SK-N-MC (cell line): ENCODE measurements around the gene BHMT2.

Source experiments
- DNase-seq: peaks from one replicate; pipeline ENCODE4 v3.0.0-alpha.2; 2011; ENCODE audit warnings: low read depth, low spot score
- H3K27ac ChIP-seq: fragments of 200-600 bp; sonication (generic); 2 replicates; pipeline ENCODE4 v1.5.1; 2016; ENCODE audit warnings: mixed run types
- H3K36me3 ChIP-seq: fragments of 200-600 bp; sonication (generic); 2 replicates; pipeline ENCODE4 v1.6.1; 2017; ENCODE audit warnings: antibody characterized with exemption, low read length, mixed read lengths; ENCODE audit not compliant: insufficient read depth
- H3K4me3 ChIP-seq: fragments of 200-600 bp; sonication (generic); 2 replicates; pipeline ENCODE4 v1.5.1; 2016
- H3K9ac ChIP-seq: fragments of 200-600 bp; sonication (generic); 2 replicates; pipeline ENCODE4 v1.8.0; 2017; ENCODE audit warnings: mixed run types, mixed read lengths; ENCODE audit not compliant: insufficient read length
- H3K9me3 ChIP-seq: fragments of 200-600 bp; sonication (generic); 2 replicates; pipeline ENCODE4 v1.6.1; 2017; ENCODE audit warnings: low read depth, mild to moderate bottlenecking, antibody characterized with exemption, low read length, moderate library complexity, mixed read lengths
- EZH2 ChIP-seq: fragments of 200-600 bp; sonication (generic); IDR thresholded peaks from one replicate; pipeline ENCODE4 v1.6.1; 2017; ENCODE audit warnings: antibody characterized with exemption
- FOXP2 ChIP-seq: optimal IDR thresholded peaks from 2 replicates; pipeline ENCODE3; 2011; ENCODE audit warnings: mild to moderate bottlenecking, moderate library complexity; ENCODE audit not compliant: insufficient read depth; ENCODE audit errors: extremely low read length, control extremely low read depth
- POLR2AphosphoS5 ChIP-seq: IDR thresholded peaks from 2 replicates; pipeline ENCODE4 v1.6.1; 2012; ENCODE audit warnings: mild to moderate bottlenecking, low read depth, low read length, borderline replicate concordance

The BHMT2 gene

GRCh38 chr5:79105868-79106267, 36.3 kb downstream of the BHMT2 start:
- TF ChIP-seq FOXP2 (no peak), POLR2AphosphoS5 (no peak), EZH2 (no peak)
- DNase-seq = no peak
- Histone ChIP-seq H3K4me3 (no peak overlapping the region), H3K36me3 (no peaks in the 10 kb centered on the region), H3K27ac (no peak overlapping the region), H3K9ac (no peak overlapping the region), H3K9me3 (no peaks in the 10 kb centered on the region)

- TF ChIP-seq EZH2 (no peak), POLR2AphosphoS5 (no peak), FOXP2 (no peak)
- Histone ChIP-seq H3K36me3 (no peaks in the 10 kb centered on the region), H3K9me3 (no peaks in the 10 kb centered on the region), H3K4me3 (no peak overlapping the region), H3K27ac (no peak overlapping the region), H3K9ac (no peak overlapping the region)
- DNase-seq = no peak
Measured at GRCh38 chr5:79107020-79107796, 37.6 kb downstream of the BHMT2 start.

- Histone ChIP-seq H3K27ac (no peak overlapping the region), H3K9ac (no peak overlapping the region), H3K9me3 (no peaks in the 10 kb centered on the region), H3K4me3 (no peak overlapping the region), H3K36me3 (no peaks in the 10 kb centered on the region)
- TF ChIP-seq EZH2 (no peak), FOXP2 (no peak)
- DNase-seq = no peak
Measured at GRCh38 chr5:79108086-79108485, 38.5 kb downstream of the BHMT2 start.

- no peak for TF ChIP-seq EZH2
- TF ChIP-seq POLR2AphosphoS5 = no peak
- no peak for TF ChIP-seq FOXP2
- Histone ChIP-seq H3K9ac (no peak overlapping the region), H3K9me3 (no peaks in the 10 kb centered on the region), H3K4me3 (no peak overlapping the region), H3K36me3 (no peaks in the 10 kb centered on the region), H3K27ac (no peak overlapping the region)
- DNase-seq = no peak
Measured at GRCh38 chr5:79108792-79109191, 39.2 kb downstream of the BHMT2 start.

GRCh38 chr5:79109527-79110492, 40.2 kb downstream of the BHMT2 start:
- H3K36me3 ChIP-seq = no peaks in the 10 kb centered on the region
- H3K4me3 ChIP-seq = no peak overlapping the region
- no peak overlapping the region for H3K9ac ChIP-seq
- no peaks in the 10 kb centered on the region for H3K9me3 ChIP-seq
- TF ChIP-seq POLR2AphosphoS5 (no peak), FOXP2 (no peak), EZH2 (no peak)
- H3K27ac ChIP-seq = no peak overlapping the region
- no peak for DNase-seq

GRCh38 chr5:79111387-79111959, 41.9 kb downstream of the BHMT2 start, which contains the start of gene BHMT:
Gene BHMT (plus strand): TSS chr5:79111809. CDS start chr5:79111886, 77 bp downstream.
- no peaks in the 10 kb centered on the region for H3K36me3 ChIP-seq
- DNase-seq = no peak
- H3K9me3 ChIP-seq = no peaks in the 10 kb centered on the region
- H3K4me3 ChIP-seq = no peak within 1 kb of the TSS
- H3K27ac ChIP-seq = no peak within 1 kb of the TSS
- no peak for TF ChIP-seq FOXP2
- no peak for TF ChIP-seq EZH2
- no peak for TF ChIP-seq POLR2AphosphoS5
- H3K9ac ChIP-seq = no peak within 1 kb of the TSS

- Histone ChIP-seq H3K36me3 (no peaks in the 10 kb centered on the region), H3K9me3 (no peaks in the 10 kb centered on the region), H3K9ac (no peak overlapping the region), H3K27ac (no peak overlapping the region), H3K4me3 (no peak overlapping the region)
- no peak for TF ChIP-seq FOXP2
- TF ChIP-seq POLR2AphosphoS5 = no peak
- TF ChIP-seq EZH2 = no peak
- no peak for DNase-seq
Measured at GRCh38 chr5:79111960-79112702, 42.6 kb downstream of the BHMT2 start.

- Histone ChIP-seq H3K4me3 (no peak overlapping the region), H3K9me3 (no peaks in the 10 kb centered on the region), H3K27ac (no peak overlapping the region), H3K9ac (no peak overlapping the region), H3K36me3 (no peaks in the 10 kb centered on the region)
- TF ChIP-seq FOXP2 (no peak), EZH2 (no peak), POLR2AphosphoS5 (no peak)
- no peak for DNase-seq
Measured at GRCh38 chr5:79112703-79113058, 43.1 kb downstream of the BHMT2 start.
